HG02678 (cell line): ENCODE data around the gene MTMR10.
A peak's percentile ranks its signal among the peaks of the same experiment; 100 is the strongest.

Experiments used
- ATAC-seq: cut with Tn5 transposase; IDR thresholded peaks from one replicate; pipeline ENCODE4 v1.9.1; 2021; ENCODE audit warnings: mild to moderate bottlenecking, moderate library complexity; ENCODE audit not compliant: unreplicated experiment

Gene MTMR10

DNA sequence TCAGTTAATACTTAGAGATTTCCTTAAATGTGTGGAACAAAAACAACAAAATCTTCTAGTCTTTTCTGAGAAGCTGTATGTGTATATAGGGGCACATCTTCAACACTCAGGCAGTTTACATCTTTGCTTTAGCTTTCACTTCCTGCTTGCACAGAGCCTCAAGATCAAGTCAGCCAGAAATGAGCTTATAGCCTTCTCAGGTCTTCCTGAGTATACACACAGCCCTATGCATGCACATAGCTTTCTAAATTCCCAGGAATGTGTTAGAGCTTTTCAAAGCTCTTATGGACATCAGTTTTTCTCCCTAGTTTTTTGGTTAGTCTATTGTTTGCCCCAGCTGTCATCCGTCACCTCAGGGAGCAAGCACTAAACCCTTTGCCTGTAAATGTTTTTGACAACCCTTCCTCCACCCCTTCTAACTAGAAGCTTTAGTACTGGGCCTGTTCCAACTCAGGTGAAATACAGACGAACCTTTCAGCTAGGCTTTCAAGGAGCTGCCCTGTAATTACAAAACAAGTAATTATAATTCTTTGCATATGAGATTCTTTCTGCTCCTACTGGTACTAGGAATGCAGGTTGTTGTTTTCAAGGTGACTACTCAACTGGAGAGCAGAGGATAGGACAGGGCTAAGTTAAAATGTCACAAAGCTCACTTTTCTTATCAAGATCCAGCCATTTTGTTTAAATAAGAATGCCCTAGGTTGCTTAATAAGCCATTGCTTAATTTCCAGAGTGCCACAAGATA lies 22.6 kb upstream of the MTMR10 start:
- ATAC-seq, result peak; percentile 82

DNA sequence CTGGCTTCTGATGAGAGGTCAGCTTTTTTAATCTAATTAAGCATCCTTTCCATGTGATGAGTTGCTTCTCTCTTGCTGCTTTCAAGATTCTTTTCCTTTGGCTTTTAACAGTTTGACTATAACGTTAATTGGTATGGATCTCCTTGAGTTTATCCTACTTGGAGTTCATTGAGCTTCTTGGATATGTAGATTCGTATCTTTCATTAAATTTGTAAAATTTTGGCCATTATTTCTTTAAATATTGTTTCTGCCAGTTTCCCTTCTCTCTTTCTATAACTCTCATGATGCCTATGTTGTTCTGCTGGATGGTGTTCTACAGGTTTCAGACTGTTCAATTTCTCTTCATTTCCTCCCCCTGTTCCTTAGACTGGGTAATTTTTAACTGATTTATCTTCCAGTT lies 21.0 kb upstream of the MTMR10 start:
- ATAC-seq, result no peak

DNA sequence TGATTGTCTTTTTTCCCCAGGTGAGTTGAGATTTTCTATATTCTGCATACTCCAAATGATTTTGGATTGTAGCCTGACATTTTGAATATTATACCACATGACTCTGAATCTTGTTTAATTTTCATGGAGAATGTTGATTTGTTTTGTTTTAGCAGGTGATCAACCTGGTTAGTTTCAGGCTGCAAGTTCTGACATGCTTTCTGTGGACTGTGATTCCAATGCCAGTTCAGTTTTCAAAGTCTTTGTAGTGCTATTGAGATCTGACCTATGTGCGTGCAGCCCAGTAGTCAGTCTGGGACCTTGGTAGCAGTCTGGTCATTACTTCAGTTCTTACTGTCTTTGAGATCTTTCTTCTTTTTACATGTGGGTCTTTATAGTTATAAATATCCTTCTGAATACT lies 18.6 kb upstream of the MTMR10 start:
- no peak for ATAC-seq

DNA sequence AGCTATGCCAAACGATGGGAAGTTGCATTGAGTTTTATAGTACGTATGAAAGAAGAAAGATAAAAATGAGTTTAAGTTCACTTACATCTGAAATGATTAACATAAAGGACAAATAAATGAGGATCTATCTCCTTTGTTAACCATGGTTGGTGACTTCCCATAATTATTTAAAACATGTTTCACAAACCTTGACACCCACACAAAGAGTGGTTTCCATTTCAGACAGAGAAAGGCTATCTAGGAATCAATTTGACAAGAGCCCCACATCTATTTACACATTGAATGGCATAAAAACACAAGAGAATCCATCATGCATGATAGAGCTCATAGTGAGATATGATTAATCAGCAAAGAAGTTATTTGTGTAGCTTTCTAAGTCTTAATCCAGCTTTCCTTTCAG lies 14.2 kb upstream of the MTMR10 start:
- no peak for ATAC-seq

DNA sequence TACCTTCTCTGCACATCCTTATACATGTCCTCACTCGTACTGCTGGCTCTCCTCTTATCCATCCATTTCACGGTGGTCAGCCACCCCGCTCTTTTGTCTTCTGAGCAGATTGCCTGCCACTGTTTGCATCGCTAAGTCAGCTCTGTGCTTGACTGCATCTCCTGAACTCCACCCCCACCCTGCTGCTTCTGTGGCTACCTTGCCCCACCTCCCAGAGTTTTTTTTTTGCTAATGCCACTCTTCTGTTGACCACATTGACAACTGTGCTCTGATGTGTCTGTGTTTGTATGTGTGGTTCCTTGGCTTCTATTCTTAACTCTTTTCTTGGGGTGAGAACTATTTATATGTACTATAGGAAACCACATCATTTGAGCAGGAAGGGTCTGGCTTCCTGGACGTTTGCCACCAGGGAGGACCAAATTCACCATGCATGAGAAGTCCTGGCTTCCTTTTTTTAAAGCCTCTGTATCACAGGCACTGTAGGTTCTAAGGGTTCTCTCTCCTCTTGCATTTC lies 12.8 kb upstream of the MTMR10 start:
- peak; percentile 90 for ATAC-seq

DNA sequence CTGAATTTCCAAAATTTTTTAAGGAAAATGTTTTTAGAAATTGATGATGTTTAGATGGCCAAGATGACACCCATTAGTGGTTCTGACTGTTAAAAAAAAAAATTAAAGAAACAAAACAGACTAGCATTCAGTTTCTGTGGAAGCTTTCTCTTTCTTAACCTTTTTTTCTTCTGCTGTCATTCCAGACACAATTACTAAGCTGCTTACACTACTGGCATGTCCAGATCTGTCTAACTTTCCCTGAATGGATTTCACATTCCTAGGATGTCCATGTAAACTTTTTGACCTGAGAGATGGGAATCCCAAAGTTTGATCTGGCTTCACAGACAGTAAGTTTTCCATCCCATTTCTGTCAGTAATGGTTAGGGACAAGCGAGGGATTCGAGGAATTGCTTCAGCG lies 10.3 kb upstream of the MTMR10 start:
- ATAC-seq, result no peak

DNA sequence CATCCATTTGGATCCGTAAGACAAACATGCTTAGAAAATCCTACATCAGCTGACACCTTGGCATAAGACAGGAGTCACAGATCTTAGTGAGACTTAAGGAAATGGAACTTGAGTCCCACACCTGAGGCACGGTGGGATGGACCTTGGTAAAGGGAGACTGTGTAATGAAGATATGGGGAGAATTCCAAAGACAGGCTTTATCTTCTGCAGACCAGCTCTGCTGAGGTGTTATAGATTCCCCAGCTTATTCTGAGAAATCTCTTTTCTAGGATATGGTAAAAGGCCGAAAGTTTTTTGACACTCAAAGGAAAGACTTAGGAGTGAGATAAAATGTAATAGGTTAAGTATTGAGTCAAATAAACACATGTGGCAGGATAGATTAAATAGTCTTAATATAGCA lies 8.3 kb upstream of the MTMR10 start:
- ATAC-seq, result no peak

DNA sequence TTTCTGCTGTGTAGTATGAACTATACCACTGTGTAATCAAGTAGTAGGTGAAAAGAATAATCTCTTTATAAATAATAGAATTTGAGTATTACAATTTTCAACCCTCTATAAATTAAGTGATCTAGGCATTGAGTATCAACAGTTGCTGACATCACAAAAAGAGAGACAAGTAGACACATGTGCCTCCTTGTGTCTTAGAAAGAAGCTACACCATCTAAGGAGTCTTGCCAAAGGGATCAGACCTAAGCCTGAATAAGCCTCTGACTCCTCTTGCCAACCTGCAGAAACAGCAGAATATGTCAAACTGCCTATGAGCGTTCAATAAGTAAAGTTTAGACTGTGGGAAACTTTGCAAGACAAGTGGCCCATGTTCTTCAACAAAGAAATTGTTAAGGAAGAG lies 5.8 kb upstream of the MTMR10 start:
- ATAC-seq, result no peak

DNA sequence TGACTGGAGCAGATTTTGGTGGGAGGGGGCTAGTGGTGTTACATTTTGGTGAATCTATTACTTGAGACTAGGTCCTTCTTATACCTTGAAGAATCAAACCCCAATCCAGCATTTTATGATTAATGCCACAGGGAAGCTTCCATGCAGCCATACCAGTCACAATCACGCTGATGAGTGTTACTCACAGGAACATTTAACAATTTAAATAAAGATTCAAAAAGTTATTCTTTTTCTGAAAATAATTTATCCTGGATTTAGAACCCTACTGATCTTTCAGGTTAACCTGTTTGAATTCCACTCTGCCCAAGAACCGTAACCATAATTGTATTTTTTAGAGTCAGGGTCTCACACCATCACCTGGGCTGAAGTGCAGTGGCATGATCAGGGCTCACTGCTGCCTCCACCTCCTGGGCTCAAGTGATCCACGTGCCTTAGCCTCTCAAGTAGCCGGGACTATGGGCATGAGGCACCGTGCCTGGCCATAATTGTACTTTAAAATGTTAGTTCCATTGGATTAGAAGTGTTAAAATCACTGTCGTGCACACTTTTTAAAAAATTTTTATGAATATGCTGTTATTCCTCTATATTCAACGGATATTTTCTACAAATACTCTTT lies 929 bp upstream of the MTMR10 start:
- ATAC-seq, result no peak

DNA sequence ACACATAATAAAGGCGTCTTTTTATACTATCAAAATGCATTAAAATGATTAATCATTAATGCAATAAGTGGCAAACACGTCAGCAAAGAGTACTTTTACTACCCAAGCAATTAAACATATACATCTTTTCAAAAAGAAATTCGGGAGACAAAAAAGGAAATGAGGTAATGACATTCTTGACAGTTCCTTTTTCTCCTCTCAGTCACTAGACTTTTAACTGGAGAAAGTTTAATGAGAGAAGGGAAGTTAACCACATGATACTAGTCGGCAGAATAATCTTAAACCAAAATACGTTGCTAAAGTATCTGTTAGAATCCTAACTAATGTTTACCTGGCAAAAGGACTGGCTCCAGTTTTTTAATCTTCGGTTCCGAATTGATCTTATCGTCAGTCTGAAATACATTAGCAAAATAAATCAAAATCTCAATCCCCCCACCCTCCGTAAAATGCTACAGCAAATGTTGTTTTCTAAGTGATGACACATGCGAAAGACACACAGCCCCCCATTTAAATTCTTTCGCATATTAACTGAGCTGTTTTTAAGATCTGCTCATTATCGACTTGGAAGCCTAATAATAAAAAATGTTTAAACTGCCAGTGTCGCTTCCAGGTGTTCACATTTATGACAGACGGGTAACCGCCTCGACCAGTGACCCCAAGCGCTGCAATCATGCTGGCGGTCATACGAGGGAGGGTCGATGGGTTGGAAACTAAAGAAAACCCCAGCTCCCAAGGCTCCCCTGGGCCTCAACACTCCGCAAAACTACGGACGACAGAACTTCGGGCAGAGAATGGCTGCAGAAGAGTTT lies 778 bp downstream of the MTMR10 start:
- no peak for ATAC-seq

DNA sequence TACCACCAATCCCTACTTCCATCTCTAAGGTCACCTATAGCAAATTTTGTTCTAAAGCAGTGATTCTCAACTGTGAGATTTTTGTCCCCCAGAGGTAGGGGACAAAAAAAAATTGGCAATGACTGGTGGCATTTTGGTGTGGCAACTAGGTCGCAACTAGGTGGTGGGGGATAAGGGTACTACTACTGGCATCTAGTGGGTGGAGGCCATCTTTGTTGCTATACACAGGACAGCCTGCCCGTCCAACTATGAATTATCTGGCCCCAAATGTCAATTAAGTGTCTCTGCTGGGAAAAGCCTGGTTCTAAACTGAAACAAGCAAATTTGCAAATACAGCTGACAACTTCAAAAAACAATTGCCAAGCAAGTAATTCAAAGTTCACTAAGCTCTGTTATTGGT lies 1.4 kb downstream of the MTMR10 start:
- no peak for ATAC-seq

DNA sequence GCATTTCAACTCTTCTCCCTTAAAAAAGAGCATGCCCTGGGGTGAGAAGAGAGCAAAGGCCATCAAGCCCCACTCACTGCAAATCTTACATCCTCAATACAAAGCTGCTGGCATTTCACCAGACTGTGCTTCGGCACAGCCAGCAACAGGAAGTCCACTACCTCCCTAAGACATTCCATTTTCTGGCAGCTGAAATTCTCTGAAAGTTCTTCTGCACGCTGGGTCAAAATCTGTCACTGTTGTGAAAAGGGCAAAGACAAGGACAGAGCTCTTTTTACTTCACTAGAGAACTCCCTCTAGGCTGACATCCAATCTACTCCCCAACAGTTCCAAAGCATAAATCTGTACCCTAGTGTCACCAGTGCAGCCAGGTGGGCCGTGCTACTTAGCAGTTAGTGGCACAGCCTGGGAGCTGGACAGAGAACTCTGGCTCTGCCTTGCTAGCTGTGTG lies 6.3 kb downstream of the MTMR10 start:
- no peak for ATAC-seq

DNA sequence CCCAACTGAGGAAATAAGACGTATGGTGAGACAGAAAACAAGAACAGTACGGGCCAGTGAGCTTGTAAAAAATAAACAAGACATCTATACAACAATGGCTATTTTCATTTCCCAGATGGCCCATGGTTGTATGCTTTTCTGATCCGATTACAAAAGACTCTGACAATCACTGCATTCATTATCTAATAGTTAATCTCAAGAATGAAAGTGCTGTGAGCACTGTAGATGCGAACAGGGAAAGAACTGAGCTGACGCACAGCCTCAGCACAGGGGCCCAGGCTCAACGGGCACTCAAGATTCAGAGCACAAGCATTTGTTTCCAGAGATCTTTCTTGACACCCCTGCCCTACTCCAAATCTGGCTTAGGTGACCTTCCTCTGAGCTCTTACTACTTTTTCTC lies 6.9 kb downstream of the MTMR10 start:
- no peak for ATAC-seq

DNA sequence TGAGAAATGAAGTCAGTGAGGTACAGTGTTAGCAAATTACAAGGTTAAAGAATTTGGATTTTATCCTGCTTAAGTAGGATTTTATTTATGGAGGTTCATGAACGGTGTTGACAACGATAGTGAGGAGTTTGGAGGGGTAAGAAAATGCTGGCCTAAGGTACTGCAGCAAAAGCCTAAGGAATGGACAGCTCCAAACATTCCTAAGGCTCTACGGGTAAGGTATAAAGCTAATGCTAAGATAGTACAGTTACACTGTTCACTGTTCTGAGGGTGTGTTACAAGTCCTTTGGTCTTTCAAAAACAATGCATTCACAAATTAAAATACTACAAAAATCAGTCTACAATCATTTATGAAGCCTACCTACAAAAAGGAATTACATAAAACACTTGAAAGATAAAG lies 7.3 kb downstream of the MTMR10 start:
- ATAC-seq, result no peak

DNA sequence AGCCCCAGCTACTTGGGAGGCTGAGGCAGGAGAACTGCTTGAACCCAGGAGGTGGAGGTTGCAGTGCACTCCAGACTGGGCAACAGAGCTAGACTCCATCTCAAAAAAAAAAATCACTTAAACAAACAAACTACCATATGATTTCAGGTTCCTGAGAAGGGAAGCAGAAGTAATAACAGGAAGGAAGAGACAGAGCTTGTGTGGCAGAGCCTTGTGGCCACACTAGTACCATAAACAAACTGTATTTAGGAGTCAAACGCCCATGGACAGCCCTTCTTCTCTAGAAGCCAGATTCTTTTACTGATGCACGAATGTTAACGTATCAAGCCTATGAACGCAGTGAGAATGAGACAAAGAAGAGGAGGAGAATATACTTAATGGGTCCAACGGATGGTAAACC lies 12.0 kb downstream of the MTMR10 start:
- no peak for ATAC-seq

DNA sequence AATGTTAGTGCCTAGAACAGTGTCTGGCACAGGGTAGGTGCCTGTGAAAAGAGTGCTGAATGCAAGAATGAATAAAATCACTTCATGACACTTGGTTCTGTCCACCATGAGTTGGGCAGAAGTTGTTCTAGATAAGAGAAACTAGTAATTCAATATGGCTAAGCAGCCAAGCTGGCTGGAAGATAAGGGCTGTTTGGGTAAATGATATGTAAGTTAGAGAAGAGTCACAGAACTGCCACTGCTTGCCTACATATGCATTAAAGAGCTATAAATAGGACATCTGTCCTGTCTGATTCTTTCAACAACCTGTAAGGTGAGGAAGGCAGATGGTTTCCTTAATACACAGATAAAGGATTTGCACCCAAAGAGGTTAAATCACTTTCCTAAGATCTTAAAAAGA lies 13.1 kb downstream of the MTMR10 start:
- no peak for ATAC-seq

DNA sequence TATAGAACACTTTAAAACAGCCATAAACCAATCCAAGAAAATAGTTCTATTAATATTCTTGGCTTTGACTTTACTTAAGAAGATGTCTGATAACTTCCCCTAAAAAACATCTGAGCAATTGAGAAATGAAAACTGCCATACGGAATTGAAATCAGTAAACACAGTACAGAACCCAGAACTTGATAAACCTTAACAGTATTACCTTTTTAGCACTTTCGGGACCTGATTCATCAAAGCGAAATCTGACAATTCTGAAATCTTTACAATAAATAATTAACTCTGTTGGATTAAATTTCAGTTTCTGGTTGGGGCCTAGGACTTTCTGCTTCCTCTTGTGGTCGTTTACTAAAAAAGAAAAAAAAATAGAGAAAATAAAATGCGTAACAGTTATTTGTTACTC lies 17.3 kb downstream of the MTMR10 start:
- peak; percentile 51 for ATAC-seq

DNA sequence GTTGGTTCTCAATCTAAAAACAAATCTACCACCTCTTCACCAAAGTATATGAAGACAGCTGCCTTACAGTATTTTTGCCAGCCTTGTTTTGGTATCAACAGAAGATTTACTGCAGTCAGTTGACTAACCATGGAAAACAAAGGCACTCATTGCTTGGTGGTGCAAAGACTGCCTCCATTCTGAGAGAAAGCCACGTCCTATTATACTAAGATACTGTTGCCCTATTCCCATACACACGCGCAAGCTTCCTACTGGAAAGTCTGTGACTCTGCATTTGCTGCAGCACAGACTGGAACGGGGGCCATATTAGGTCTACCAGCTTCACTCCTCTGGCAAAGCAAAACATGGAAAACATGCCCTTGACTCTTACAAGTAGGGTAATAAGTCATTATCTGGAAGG lies 18.0 kb downstream of the MTMR10 start:
- no peak for ATAC-seq

DNA sequence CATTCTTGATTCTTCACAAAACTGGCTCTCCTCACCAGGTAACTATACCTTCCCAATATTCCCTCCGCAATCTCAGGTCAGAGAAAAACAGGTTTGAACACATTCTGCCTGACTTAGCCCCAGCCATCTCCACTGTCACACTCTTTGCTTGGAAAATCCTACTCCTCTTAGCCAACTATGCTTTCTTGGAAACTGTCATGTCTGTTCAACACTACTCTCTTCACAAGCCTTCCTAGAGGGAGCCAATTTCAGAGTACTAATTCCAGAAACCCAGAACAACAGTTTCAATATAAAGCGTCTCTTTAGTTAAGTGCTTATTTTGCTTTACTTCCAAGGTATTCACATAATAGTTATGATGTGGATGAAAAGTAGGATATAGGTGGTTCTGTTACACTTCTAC lies 21.7 kb downstream of the MTMR10 start:
- ATAC-seq, result no peak

DNA sequence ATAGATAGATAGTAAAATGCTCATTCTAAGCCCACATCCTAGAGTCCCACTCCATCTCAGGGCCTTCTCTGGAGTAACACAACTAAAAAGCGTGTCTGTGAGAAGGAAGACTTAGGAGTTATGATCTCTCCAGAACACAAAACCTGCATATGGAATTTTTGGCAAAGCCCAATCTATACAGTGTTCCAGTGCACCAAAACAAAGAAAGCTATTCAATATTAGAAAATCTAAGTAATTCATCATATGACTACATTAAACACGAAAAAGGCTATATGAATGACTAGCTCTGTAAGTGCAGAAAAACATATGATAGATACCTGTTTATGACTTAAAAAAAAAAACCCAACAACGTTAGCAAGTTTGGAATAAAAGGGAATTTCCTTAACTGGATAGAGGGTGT lies 27.7 kb downstream of the MTMR10 start:
- ATAC-seq, result no peak

DNA sequence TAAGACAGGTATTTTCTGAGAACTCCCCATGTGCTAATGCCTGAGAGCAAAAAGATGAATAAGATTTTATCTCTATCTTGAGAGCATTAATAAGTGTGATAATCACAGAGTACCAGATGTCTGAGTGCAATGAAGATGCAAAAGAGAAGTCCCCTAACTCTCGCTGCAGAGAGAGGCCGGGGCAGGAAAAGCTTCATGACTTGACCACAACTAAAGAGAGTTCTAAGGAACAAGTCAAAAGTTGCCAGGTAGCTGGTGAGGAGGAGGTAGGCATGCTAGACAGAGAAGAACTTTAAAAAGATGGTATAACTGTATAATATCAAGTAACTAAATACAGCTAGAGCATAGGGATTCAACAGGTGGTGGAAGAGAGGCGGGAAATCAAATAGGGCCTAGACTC lies 28.8 kb downstream of the MTMR10 start:
- ATAC-seq, result no peak

DNA sequence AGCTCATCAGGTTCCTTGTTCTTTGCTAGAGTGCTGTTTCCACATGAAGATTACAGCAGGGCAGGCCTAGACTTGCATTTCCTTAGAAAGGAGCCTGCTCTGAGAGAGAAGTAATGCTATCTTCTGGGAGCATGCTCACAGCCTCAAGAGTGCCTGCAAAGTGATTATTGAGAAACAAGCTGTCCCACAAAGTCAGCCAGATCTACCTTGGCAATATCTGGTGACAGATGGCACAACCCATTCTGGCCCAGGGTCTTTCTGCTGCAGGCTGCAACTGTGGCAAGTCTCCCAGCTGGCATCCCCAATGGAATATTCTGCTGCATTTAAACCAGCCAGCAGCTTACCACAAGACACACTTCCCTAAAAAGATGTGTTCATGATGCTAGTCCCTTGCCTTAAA lies 29.3 kb downstream of the MTMR10 start:
- ATAC-seq, result no peak
